ENCODE data around the gene TEDC1.

DNA sequence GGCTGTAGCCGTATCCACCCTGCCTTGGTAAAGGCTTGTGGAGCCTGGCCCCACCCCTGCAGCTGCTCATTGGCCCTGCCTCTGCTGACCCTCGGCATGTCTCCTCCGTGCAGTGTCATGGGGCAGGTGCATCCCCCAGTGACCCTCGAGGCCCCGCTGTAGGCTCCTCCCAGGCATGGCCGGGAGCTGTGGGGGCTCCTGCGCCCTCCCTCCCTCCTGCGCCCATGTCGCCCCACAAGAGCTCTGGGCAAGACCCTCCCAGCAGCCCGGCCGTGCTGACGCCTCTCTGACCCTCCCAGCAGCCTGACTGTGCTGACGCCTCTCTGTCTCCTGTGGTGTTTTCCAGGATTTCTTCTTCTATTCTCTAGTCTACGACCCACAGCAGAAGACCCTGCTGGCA is 37.2 kb upstream of the TEDC1 start:
- TF ChIP-seq, protein P1, sequence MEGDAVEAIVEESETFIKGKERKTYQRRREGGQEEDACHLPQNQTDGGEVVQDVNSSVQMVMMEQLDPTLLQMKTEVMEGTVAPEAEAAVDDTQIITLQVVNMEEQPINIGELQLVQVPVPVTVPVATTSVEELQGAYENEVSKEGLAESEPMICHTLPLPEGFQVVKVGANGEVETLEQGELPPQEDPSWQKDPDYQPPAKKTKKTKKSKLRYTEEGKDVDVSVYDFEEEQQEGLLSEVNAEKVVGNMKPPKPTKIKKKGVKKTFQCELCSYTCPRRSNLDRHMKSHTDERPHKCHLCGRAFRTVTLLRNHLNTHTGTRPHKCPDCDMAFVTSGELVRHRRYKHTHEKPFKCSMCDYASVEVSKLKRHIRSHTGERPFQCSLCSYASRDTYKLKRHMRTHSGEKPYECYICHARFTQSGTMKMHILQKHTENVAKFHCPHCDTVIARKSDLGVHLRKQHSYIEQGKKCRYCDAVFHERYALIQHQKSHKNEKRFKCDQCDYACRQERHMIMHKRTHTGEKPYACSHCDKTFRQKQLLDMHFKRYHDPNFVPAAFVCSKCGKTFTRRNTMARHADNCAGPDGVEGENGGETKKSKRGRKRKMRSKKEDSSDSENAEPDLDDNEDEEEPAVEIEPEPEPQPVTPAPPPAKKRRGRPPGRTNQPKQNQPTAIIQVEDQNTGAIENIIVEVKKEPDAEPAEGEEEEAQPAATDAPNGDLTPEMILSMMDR (conservative IDR thresholded peaks at IDR 0.05 in 1 of 2, IDR thresholded peaks at IDR 0.05 in 1 of 2; ENCODE audit: extremely low read depth in 1 of 2, insufficient read depth in 1 of 2, low read depth in 1 of 2, low read length in 2 of 2): no peak
- TF ChIP-seq EZH2 (IDR thresholded peaks at IDR 0.05; ENCODE audit: borderline replicate concordance, low read length): no peak

Measured in mammary epithelial cell (primary cell).